HL-60/S4 treated with retinoic acid at 250 ng/mL for 4 days and 3 days (cell line): ENCODE results near the gene NT5DC3.

Experiments used
- in situ Hi-C: fragments of 300-500 bp; cut with MboI; formaldehyde crosslinking; loops from 2 replicates; pipeline ENCODE4 v1.7.0; 2022; ENCODE audit warnings: low sequenced_read_pairs

NT5DC3 gene

GRCh38 chr12:103840876-103841689 lies at the start of gene NT5DC3:
Gene NT5DC3, minus strand, starts transcription at chr12:103841234. Its CDS starts 78 bp downstream, at chr12:103841156.
- in situ Hi-C loops: no loop called here

DNA sequence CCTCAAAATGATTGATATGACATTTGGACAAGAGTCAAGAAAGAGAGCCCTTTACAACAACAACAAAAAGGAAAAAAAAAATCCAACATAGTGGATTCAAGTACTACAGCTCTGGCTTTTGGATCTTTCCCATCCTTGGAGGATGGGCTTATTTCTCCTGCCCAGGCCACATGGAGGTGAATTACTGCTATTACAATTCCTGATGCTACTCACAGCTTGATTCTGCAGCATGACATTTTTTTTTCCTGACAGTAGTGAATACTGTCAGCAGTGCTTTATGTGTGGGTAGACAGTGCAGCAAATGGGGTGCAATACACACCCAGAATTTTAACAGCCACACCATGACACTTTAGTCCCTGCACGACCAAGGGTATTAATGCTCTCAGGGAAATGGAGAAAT lies 46.7 kb upstream of the NT5DC3 start:
- in situ Hi-C loops: loop anchor here (25.0 kb wide), 1 partner anchor 225 kb away; no protein-coding TSS in a partner anchor

DNA sequence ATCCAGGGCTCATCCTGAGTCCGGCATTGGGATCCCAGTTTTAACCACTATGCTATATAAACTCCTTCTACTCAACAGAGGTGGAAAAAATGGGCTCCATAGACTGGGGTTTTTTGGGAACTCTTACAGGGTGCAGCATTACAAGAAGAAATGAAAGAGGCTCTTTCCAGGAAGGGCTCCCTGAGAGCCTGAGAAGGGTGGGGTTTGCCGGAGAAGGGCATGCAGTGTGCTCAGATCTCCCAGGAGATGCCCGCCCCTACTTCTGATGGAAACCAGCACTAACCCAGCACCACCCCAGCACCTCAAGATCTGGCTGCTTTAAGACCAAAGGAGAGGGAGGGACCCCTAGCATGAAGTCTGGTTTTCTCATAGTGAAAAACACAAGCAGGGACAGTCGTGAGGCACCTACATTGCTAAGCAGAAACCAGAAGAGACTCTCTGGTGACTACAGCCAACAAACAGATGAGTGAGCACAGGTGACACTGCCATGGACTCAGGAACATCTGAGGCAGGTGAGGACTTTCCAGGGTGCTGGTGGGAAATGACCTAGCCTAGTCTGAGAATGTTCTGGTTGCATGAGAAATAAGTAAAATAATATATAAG lies 45.3 kb upstream of the NT5DC3 start:
- in situ Hi-C loops: loop anchor here (25.0 kb wide), 1 partner anchor 226 kb away; no protein-coding TSS in a partner anchor

DNA sequence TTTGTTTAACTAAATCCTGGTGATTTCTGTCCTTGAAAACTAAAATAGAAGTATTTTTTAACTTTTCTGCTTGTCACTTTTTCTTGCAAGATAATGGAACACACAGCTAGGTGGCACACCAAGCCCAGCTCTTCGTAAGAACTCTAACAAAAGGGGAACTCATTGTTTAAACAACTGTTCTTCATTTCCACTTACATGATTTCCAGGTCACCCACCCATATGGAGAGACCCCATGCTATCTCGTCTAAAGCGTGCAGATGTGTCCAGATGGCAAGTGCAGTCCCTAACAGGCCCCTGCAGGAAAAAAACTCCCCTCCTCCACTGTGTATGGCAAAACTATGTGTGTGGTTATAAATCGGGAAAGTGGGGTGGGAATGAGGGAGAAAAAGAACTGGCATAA lies 43.3 kb upstream of the NT5DC3 start:
- in situ Hi-C loops: loop anchor here (25.0 kb wide), 1 partner anchor 228 kb away; no protein-coding TSS in a partner anchor

DNA sequence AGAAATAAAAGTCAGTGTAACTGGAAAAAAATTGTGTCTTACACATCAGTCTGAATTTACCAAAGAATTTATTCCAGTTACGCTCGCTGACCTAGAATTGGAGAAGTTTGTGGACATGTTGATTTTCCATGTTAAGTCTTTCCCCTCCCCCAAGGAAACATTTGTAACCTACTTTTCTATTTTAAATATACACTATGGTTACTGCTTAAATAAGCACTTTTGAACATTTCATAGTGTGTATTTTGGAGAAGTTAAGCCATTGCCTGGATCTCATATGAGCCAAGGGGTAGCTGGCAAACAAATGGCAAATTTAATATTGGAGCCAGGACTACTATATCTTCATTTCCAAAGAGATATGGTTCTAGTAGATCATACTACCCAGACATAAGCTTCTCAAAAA lies 42.9 kb upstream of the NT5DC3 start:
- in situ Hi-C loops: loop anchor here (25.0 kb wide), 1 partner anchor 228 kb away; no protein-coding TSS in a partner anchor

DNA sequence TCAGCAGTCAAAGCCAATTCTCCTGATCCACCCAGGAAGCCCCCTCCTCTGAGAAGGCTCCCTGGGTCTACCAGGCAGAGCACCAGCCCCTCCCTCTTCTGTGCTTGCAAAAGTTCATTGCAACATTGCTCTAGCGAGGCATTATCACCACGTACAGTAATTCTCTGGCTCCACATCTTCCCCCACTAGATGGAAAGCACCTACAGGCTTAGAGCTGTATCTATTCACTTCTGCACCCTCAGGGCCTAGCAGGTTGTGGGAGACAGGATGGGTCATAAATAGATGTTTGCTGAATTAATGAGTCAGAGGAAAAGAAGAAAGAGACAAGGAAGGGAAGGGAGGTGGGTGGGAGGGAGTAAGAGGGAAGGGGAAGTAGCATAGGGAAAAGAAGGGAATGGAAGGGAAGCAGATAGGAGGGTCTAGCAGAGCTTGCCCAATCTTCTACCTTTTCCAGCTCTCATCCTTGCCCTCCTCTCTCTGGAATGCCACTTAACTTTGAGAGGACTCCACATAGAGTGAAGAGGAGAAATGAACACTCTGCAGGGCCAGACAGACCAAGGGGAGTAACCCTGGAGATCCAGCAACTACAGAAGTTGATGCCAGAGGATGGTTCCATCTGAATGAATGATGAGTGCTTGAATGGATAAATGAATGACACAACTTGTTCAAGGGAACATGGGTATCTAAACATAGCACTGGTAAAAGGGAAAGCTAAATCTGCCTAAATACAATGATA lies 42.0 kb upstream of the NT5DC3 start:
- in situ Hi-C loops: loop anchor here (25.0 kb wide), 1 partner anchor 229 kb away; no protein-coding TSS in a partner anchor

GRCh38 chr12:103881261-103881660 lies 40.2 kb upstream of the NT5DC3 start:
- in situ Hi-C loops: loop anchor here (25.0 kb wide), 1 partner anchor 231 kb away; no protein-coding TSS in a partner anchor

DNA sequence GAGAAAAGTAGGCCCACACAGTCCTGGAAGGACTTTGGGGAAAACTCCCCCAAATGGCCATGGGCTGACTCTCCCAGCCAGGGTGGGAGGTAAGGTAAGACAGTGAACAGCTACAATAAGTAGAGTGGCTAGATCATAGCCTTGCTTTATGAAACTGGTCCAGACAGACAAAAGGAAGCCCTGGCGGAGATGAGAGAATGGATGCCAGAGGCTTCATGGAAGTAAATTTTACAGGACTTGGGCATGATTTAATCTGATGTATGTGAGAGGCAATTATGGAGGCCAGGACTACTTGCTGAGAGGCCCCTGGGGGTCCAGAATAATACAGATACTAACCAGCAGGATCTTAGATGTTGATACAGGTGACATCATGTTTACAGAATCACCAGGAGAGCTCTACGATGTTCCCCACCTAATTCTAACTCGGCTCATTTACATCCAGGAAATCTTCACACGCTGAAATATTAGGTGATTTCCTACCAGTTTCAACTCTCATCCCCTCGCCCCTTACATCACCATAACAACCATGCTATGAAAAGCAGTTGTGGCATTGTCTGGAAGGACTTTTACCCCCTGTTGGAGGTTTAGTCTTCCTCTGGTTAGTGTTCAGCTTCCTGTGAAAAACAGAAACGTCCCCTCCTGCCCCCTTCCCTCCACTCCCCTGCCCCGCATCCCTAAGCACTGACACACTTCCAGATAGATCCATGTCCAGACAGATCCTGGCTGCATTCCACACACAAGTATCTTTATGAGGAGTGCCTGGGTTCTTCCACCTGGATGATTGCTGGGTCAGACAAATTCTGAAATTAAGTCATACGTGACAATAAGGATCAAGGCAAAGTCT lies 39.5 kb upstream of the NT5DC3 start:
- in situ Hi-C loops: loop anchor here (25.0 kb wide), 1 partner anchor 232 kb away; no protein-coding TSS in a partner anchor

DNA sequence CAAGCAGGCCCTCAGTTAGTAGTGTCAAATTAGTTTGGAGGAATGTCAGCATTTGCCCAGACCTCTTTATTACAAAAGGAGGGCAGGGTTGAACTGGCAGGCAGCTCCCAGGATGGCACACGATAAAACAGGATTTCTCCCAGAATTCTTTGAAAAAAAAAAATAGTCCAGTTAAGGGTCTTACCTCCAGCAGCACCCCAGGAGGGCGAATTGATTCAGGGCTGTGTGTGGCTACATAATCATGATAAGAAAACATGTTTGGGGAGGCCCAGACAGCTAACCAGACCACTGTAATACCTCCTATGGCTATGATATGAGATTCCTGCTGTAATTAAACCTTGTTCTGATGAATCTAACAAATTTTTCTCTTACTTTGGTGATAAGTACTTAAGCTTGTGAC lies 38.8 kb upstream of the NT5DC3 start:
- in situ Hi-C loops: loop anchor here (25.0 kb wide), 1 partner anchor 232 kb away; no protein-coding TSS in a partner anchor

DNA sequence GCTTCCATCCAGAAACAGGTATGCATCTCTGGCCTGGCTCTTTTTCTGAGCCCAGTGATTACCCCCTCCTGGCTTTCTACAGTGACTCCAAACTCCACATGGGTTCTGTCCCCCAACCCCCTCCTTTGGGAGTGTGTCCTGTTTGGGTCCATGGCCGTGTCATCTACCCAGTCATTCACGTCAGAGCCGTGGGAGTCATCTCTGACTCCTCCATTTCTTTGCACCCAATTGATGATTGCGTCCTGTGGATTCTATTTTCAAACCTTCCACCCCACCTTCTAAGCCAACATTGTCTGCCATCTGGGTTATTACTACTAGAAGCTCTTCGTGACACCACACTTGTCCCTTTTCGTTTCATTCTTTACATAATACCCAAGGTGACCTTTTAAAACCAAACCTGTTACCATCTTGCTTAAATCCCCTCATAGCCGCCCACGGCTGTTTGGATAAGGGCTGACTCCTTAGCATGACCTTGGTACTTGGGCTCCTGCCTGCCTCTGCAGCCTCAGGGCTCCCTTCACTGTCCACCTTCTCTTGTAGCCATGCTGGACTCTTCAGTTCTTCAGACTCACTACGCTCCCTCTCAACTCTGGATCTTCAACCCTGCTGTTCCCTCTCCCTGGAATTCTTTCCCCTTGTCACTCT lies 38.1 kb upstream of the NT5DC3 start:
- in situ Hi-C loops: loop anchor here (25.0 kb wide), 1 partner anchor 233 kb away; no protein-coding TSS in a partner anchor

DNA sequence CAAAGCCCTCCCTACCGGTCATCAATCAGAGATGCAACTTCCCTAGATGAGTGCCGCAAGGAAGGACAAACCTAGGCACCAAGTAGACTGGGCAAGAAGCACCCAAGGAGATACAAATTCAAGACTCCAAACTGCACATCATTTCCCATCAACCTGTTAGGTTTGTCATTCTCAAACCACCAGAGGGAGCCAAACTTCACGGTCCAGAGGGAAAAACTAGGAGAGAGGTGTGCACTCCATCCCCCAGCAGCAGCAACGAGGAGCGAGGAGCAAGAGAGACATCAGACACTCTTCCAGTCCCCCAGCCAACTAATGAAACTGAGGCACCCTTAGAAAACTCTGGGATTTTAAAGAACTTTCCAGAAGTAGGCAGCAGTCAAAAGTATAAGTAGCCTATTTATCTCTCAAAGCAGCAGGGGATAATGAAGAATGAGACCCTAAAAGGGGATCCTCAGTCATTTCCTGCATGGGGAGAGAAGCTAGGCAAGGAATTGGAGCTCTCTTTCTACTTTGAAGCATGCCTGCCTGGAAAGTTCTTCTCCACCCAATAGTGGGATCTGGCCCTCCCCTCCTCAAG lies 37.0 kb upstream of the NT5DC3 start:
- in situ Hi-C loops: loop anchor here (25.0 kb wide), 1 partner anchor 234 kb away; no protein-coding TSS in a partner anchor

DNA sequence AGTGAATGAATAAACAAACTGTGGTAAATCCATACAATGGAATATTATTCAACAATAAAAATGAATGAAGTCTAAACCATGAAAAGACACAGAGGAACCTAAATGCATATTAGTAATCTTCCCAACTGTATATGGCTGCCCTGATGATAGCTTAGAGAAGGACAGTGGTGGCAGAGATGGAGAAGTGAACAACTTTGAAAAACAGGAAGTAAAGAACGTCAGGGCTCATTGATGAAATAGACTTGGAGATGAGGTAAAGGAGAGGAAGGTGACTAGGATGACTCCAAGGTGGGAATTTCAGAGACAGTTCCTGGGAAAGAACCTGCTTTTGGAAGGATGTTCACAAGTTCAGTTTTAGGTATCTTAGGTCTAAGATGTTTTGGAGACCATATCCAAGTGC lies 36.3 kb upstream of the NT5DC3 start:
- in situ Hi-C loops: loop anchor here (25.0 kb wide), 1 partner anchor 235 kb away; no protein-coding TSS in a partner anchor

DNA sequence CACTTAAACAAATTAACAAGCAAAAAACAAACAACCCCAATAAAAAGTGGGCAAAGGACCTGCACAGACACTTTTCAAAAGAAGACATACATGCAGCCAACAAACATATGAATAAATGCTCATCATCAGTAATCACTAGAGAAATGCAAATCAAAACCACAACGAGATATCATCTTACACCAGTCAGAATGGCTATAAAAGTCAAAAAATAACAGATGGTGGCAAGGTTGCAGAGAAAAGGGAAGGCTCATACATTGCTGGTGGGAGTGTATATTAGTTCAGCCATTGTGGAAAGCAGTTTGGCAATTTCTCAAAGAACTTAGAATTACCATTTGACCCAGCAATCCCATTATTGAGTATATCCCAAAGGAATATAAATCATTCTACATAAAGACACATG lies 34.6 kb upstream of the NT5DC3 start:
- in situ Hi-C loops: loop anchor here (25.0 kb wide), 1 partner anchor 237 kb away; no protein-coding TSS in a partner anchor

DNA sequence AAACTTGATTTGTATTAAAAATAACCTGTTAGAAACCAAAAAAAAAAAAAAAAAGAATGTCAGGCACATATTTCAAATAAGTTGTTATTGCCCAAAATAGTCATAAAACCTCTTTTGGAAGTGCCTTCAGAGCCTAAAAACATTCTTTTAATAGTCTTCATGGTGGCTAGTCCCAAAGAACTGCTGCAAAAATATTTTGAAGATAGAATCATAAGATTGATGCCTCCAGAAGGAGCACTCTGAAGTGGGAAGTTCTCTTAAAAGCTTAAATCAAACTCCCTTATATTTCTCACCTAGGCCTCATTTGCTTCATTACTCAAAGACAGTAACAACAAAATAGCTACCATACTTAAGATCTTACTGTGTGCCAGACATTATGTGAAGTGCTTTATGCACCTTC lies 27.2 kb upstream of the NT5DC3 start:
- in situ Hi-C loops: no loop called here

- in situ Hi-C loops: no loop called here
Observed at GRCh38 chr12:103865151-103865730, 24.2 kb upstream of the NT5DC3 start.

- in situ Hi-C loops: no loop called here
Observed at GRCh38 chr12:103864710-103865109, 23.7 kb upstream of the NT5DC3 start.

DNA sequence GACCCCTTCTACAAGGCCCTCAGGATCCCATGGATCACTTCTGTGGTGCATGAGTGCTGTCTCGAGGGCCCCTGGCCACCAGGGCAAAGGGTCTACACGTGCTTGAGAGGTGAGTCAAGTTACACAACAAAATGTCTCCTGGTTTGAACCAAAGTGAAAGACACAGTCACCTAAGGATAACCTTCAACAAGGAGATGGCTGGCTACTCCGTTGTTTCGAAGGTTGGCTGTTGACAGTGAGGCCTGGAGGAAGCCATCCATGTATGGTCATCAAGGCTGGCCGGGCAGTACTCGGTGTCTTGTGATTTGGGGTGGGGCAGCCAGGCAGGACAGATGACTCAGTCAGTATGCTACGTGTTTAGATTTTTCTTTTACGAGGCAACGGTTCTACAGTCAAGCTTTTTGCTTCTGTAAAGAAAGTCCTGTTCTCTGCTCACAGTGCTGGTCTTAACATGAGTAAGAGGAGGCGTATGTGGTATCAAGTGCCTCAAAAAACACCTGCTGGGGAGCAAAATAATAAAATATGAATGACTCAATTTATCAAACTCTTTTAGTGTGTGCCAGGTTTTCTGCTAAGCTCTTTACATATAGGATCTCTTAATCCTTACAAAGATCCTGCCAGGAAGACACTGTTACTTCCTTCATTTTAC lies 18.0 kb upstream of the NT5DC3 start:
- in situ Hi-C loops: no loop called here

- in situ Hi-C loops: no loop called here
Observed at GRCh38 chr12:103858335-103858734, 17.3 kb upstream of the NT5DC3 start.
